ENCODE data around the gene CTTN. TPM values are rescaled to one million over a fixed set of nuclear protein-coding genes. Genes with fewer than 3 reads are reported as not detected.

The CTTN gene
- total and polyA plus RNA-seq, 10 of the 15 experiments (the other 5 are each of a cell fraction or from before 2014, with no cell fraction given), result 1.1 to 37.8 (median 11.8) TPM

DNA sequence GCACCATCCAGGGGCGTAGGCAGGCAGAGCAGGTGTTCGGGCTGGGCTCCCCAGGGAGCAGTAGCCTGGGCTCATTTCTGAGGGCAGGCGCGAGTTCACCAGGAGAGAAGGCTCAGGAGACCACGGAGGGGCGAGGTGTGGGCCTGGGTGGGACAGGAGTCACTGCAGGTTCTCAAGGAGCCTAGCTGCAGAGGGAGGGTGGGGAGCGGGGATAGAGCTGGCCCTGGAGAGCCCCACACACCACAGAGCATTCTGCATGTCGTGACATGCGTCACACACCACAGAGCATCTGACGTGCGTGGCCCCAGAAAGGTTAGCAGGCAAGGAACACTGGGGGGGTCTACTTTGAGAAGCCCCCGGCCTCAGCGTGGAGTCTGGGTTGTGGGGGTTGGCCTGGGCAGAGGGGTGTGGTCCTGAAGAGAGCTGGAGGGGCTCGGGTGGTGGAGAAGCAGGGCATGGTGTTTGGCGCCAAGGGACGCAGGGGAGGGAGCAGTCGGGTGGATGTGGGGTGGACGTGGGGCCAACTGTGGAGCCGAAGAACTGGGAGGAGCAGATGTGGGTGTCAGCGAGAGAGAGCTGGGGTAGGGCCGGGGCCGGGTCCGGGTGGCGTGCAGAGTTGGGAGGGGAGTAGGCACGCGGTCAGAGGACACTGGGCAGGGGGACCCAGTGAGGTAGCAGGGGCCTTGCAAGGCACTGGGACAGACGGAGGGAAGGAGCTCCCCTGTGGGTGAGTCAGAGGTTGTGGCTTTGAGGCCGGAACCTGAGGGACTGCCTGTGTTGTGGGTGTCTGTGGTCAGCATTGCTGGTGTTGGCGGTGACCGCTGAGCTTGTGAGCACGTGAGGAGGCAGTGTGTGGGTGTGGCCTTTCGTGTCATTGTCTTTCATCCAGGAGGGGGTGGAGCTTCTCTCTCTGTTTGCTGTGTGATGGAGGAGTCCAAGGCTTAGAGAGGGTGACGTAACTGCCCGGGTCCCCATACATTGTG is 25.5 kb downstream of the CTTN start (continued):
- TF ChIP-seq ZNF384 (IDR thresholded peaks at IDR 0.05; ENCODE audit: borderline replicate concordance, low read depth, low read length), result no peak
- no peak for TF ChIP-seq MXI1 (IDR thresholded peaks at IDR 0.05; ENCODE audit: low read depth, low read length)
- TF ChIP-seq, protein P1, sequence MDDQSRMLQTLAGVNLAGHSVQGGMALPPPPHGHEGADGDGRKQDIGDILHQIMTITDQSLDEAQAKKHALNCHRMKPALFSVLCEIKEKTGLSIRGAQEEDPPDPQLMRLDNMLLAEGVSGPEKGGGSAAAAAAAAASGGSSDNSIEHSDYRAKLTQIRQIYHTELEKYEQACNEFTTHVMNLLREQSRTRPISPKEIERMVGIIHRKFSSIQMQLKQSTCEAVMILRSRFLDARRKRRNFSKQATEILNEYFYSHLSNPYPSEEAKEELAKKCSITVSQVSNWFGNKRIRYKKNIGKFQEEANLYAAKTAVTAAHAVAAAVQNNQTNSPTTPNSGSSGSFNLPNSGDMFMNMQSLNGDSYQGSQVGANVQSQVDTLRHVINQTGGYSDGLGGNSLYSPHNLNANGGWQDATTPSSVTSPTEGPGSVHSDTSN (IDR thresholded peaks at IDR 0.05; ENCODE audit: insufficient replicate concordance, low read depth, low read length), result no peak
- no peak for TF ChIP-seq POLR2A (IDR thresholded peaks at IDR 0.05; ENCODE audit: low read depth, low read length)
- TF ChIP-seq TCF7 (IDR thresholded peaks at IDR 0.05; ENCODE audit: borderline replicate concordance), result no peak; the same call in 1 of the 2 replicates
- TF ChIP-seq SMAD5 (IDR thresholded peaks at IDR 0.05; ENCODE audit: low read depth), result no peak
- TF ChIP-seq, protein P2, sequence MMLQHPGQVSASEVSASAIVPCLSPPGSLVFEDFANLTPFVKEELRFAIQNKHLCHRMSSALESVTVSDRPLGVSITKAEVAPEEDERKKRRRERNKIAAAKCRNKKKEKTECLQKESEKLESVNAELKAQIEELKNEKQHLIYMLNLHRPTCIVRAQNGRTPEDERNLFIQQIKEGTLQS (IDR thresholded peaks at IDR 0.05; ENCODE audit: borderline replicate concordance, extremely low read depth, low read depth, low read length), result no peak
- no peak for TF ChIP-seq ZNF217 (IDR thresholded peaks at IDR 0.05)
- TF ChIP-seq SMAD1 (IDR thresholded peaks at IDR 0.05; ENCODE audit: low read depth, partially characterized antibody), result no peak
- peak; percentile 39; the same call in 1 of the 2 replicates for TF ChIP-seq DPF2 (IDR thresholded peaks at IDR 0.05)
- TF ChIP-seq, protein P3, sequence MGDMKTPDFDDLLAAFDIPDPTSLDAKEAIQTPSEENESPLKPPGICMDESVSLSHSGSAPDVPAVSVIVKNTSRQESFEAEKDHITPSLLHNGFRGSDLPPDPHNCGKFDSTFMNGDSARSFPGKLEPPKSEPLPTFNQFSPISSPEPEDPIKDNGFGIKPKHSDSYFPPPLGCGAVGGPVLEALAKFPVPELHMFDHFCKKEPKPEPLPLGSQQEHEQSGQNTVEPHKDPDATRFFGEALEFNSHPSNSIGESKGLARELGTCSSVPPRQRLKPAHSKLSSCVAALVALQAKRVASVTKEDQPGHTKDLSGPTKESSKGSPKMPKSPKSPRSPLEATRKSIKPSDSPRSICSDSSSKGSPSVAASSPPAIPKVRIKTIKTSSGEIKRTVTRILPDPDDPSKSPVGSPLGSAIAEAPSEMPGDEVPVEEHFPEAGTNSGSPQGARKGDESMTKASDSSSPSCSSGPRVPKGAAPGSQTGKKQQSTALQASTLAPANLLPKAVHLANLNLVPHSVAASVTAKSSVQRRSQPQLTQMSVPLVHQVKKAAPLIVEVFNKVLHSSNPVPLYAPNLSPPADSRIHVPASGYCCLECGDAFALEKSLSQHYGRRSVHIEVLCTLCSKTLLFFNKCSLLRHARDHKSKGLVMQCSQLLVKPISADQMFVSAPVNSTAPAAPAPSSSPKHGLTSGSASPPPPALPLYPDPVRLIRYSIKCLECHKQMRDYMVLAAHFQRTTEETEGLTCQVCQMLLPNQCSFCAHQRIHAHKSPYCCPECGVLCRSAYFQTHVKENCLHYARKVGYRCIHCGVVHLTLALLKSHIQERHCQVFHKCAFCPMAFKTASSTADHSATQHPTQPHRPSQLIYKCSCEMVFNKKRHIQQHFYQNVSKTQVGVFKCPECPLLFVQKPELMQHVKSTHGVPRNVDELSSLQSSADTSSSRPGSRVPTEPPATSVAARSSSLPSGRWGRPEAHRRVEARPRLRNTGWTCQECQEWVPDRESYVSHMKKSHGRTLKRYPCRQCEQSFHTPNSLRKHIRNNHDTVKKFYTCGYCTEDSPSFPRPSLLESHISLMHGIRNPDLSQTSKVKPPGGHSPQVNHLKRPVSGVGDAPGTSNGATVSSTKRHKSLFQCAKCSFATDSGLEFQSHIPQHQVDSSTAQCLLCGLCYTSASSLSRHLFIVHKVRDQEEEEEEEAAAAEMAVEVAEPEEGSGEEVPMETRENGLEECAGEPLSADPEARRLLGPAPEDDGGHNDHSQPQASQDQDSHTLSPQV (IDR thresholded peaks at IDR 0.05), result no peak
- TF ChIP-seq GATAD2B (conservative IDR thresholded peaks at IDR 0.05; ENCODE audit: low read depth), result no peak
- no peak for TF ChIP-seq TARDBP (IDR thresholded peaks at IDR 0.05; ENCODE audit: borderline replicate concordance)
- TF ChIP-seq, protein P4, sequence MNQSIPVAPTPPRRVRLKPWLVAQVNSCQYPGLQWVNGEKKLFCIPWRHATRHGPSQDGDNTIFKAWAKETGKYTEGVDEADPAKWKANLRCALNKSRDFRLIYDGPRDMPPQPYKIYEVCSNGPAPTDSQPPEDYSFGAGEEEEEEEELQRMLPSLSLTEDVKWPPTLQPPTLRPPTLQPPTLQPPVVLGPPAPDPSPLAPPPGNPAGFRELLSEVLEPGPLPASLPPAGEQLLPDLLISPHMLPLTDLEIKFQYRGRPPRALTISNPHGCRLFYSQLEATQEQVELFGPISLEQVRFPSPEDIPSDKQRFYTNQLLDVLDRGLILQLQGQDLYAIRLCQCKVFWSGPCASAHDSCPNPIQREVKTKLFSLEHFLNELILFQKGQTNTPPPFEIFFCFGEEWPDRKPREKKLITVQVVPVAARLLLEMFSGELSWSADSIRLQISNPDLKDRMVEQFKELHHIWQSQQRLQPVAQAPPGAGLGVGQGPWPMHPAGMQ (IDR thresholded peaks at IDR 0.05; ENCODE audit: borderline replicate concordance), result peak; percentile 46; the same call in 1 of the 2 replicates
- TF ChIP-seq SRF (IDR thresholded peaks at IDR 0.05; ENCODE audit: low read depth in 2 of 2, low read length in 2 of 2), result no peak
- TF ChIP-seq CHD2 (IDR thresholded peaks at IDR 0.05; ENCODE audit: borderline replicate concordance, low read depth, low read length), result no peak
- TF ChIP-seq CHD4 (IDR thresholded peaks at IDR 0.05), result no peak
- peak; percentile 68 for TF ChIP-seq EED (IDR thresholded peaks at IDR 0.05; ENCODE audit: low read depth)
- peak; percentile 83 for TF ChIP-seq NR2F1 (conservative IDR thresholded peaks at IDR 0.05)
- peak; percentile 71 for TF ChIP-seq CREM (IDR thresholded peaks at IDR 0.05; ENCODE audit: low read depth)
- no peak for TF ChIP-seq ESRRA (IDR thresholded peaks at IDR 0.05; ENCODE audit: low read length)
- TF ChIP-seq IRF4 (IDR thresholded peaks at IDR 0.05; ENCODE audit: low read depth, low read length), result 0 out of 2 replicates have a peak, but pooled peaks have one; percentile 18
- TF ChIP-seq PAX5 (IDR thresholded peaks at IDR 0.05; ENCODE audit: borderline replicate concordance, low read depth, low read length), result peak; percentile 96
